DMS153 treated with DMSO at 0.1 percent for 48 hours (cell line): ENCODE measurements around the gene IFT122.
"Not testable (repeated sequence)": the region's sequence is repeated elsewhere in the genome, so short reads cannot be mapped to it uniquely, and the experiment has no call there.

Experiments
- DNase-seq: peaks from one replicate; lab custom pipeline; 2025; ENCODE audit not compliant: unreplicated experiment; lab: John Stamatoyannopoulos, UW

Gene IFT122

DNA sequence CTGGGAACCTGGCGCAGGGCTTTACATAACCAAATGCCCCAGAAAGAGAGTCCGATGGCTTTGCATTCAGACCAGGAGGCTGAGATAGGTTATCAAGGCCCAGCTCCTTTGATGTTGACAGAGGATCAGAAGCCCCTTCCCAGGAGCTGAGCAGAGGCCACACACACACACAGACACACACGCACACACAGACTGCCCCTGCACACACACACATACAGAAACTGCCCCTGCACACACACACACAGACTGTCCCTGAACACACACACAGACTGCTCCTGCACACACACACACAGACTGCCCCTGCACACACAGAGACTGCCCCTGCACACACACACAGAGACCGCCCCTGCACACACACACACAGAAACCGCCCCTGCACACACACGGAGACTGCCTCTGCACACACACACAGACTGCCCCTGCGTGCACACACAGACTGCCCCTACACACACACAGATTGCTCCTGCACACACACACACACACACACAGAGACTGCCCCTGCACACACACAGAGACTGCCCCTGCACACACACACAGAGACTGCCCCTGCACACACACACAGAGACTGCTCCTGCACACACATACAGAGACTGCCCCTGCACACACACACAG is 75.9 kb downstream of the IFT122 start:
- DNase-seq = not testable (repeated sequence)

DNA sequence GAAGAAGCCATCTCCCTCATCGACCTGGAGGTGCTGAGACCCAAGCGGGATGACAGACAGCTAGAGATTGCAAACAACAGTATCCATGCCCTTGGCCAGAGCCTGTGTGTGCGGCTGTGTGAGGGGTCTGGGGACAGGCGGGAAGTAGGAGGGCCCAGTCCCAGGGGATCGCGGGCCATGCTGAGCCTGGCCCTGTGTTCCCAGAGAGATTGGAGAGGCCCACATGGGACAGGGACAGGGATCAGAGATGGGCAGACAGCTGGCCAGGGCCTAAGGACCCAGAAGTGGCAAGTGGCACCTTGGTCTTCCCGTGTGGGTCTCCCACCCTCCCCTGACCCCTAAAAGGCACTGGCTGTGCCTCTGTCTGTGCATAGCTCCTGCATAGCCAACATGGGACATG is 77.5 kb downstream of the IFT122 start:
- no peak for DNase-seq

DNA sequence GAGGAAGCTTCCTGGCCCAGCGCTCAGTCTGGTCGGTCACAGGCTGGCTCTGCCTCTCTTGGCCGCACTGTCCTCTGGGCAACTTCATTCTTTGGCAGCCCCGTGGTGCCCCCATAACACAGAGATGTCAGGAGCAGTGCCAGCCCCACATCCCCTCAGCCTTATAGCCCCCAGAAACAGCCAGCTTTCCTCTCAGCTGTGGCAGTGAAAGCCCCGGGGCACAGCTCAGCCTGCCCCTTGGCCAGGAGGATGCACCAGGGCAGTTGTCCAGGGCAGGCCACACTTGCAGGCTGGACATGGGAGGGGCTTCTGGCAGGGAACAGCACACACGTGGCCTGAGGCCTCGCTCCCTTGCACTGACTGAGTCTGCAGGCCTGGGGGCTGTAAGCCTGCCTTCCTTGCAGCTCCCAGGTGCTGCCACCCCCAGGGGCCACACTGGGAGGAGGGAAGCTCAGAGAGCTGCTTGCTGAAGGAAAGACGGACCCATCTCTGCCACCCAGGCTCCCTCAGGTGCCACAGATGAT is 78.1 kb downstream of the IFT122 start:
- no peak for DNase-seq

DNA sequence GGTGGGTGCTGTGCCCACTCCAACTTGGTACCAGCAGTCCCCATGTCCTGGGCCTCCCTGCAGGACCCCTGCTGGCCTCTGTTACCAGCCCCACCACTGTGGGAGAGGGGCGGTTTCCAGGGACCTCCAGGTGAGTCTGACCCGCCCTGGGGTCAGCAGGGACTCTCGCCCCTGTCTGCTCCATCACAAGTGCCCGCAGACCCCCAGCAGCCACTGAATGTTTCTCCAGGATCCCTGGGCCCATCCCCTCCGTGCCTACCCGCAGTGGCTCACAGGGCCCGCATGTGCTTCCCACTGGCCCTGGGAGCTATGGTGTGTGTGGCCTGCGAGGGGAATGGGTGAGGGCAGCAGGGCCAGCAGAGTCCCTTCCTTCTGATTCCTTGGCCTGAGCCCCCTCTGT is 78.6 kb downstream of the IFT122 start:
- DNase-seq = no peak

DNA sequence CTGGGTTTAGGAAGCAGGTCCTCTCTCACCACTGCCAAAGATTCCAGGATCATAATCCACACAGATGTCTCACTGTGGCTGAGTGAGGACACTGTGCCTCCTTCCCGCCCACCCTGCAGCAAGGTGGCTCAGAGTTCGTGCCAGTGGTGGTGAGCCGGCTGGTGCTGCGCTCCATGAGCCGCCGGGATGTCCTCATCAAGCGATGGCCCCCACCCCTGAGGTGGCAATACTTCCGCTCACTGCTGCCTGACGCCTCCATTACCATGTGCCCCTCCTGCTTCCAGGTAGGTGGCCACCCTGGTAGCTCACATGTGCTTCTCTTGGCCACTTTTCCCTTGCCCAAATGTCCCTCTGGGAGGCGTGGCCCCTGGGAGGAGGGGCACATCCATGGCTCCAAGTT is 79.4 kb downstream of the IFT122 start:
- DNase-seq = no peak

DNA sequence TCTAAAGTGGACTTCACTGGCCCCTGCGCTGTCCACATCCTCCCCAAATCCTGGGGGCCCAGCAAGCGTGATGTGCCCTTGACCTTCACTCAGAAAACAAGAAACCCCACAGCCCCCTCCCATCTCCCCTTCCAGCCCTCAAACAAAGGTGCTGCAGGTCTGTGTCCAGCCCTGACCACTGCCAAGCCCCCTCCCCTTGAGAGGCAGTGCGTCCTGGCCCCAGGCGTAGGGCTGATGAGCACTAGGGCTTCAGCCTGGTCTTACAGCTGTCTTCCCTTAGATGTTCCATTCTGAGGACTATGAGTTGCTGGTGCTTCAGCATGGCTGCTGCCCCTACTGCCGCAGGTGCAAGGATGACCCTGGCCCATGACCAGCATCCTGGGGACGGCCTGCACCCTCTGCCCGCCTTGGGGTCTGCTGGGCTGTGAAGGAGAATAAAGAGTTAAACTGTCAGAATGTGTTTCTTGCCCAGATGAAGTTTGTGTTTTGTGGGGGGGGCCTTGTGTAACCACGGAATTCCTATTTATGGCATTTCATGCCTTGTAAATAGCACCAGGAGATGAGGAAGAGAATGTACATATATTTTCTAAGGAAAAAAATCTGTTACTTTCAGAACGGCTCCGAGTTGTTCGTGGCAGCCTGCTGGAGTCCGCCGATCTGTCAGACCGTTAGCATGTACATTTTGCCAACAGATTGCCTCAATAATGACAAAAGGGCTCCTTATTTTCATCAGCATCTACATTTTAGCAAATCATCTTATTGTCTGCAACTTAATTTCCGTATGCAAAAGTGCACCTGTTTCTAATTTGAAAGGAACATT is 80.1 kb downstream of the IFT122 start:
- no peak for DNase-seq

DNA sequence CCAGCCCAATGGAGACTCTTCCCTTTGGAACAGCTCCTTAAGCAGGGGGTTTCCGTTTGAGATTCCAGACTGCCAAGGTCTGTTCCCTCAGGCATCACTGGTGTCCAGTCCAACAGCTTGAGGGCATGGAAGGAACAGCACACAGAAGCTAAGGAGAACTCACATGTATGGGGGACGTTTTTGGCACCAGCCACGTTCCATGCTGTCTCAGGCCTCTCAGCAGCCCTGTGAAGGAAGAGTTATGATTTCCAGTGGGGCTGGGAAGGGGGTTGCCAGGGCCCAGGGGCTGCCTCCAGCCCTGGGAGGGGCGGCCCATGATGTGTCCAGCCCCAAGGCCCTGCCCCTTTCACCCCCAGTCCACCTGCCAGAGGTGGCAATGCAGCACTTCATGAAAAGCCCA is 80.9 kb downstream of the IFT122 start:
- no peak for DNase-seq

DNA sequence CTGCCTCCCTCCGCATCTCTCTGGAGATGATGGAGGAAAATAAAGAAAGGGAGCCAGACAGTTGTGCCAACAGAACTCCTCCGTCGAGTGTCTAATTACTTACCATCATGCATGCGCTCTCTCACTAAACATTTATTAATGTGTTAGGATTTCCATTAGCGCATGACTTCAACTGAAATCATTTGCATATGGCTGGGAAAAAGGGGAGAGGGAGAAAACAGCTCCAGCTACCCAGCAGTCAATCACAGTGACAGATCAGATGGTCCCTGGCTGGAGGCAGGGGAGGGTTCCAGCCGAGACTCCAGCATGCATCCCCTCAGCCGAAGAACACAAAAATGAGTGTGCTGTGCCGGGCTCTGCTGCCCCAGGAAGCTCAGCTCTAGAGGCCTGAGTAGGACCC is 81.6 kb downstream of the IFT122 start:
- no peak for DNase-seq

DNA sequence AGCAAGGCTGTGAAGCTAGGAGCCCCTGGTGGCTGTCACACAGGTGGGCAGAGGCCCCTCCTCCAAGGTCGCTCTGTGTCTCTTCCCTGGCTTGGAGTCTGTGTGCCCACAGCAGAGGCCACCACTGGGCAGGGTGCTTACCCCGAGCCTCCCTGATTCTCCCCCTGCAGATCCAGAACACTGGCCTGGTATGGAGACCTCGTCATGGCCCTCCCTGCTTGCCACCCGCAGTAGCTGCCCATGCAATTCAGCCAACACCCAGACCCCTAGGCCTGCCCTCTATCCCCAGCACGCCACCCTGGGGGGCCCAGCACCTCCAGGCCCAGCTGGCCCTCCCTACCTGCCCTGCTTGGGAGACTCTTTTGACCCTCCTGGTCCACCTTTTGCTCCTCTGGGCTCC is 82.9 kb downstream of the IFT122 start:
- DNase-seq = no peak

DNA sequence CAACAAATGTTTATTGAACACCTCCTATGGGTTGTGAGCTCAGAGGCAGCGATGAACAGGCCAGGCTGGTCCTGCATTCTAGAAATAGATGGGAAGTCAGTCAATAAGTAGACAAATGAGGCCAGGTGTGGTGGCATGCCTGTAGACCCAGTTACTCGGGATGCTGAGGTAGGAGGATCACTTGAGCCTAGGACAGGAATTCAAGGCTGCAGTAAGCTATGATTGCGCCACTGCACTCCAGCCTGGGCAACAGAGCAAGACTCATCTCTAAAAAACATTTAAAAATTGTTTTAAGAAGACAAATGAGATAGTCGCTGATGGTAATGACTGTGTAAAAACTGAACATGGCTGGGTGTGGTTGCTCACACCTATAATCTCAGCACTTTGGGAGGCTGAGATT is 84.1 kb downstream of the IFT122 start:
- no peak for DNase-seq

DNA sequence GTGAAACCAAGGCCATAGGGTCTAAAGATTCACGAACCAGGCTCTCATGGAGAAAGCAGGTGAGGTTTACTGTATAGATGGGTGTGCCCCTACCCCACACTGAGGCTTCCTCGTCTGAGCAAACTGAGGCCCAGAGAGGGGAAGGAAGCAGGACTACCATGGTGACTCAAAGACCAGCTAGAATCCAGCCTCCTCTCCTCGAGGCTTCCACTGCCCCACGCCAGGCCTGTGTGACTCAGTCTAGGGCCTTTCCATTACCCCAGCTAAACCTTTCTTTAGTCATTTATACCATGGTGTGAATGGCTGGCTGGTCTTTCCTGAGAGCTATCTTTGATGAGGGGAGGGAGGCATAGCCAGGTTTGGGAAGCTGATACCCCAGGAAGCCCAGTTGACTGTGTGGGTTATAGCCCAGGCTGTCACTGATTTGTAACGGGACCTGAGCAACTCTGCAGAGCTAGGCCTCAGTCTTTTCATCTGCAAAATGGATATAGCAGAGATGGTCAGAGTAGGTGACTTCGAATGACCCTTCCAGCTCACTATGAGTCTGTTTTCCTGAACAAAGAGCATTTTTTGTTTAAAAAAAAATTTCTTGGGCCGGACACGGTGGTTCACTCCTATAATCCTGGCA is 85.4 kb downstream of the IFT122 start:
- no peak for DNase-seq

DNA sequence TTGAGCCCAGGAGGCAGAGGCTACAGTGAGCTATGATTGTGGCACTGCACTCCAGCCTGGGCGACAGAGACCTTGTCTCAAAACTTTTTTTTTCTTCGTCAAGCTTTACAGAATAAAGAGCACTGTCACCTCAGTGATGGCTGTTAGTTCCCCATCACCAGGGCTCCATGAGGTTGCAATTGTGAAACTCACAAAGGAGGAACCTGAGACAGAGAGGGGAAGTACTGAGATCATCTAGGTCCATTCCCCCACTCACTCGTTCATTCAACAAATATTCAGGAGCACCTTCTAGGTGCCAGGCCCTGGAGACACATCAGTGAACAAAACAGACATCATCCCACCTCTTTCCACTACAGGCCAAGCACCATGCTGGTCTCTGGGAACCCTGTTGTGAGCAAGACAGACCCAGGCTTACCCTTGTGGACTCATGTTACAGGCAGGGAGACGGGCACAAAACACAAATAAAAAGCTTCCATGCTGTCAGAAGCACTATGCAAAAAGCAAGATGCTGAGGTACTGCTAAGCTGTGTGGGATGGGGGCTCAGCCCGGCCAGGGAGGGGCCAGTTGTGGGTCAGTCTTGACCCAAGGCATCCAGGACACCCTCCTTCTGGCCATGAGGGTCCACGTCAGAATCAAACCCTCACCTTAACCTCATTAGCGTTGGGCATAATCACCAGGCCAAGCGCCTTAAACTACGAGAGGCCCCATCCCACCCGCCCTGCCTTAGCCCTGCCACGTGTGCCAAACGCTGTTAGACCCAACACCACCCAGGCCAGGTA is 86.3 kb downstream of the IFT122 start:
- DNase-seq = no peak

DNA sequence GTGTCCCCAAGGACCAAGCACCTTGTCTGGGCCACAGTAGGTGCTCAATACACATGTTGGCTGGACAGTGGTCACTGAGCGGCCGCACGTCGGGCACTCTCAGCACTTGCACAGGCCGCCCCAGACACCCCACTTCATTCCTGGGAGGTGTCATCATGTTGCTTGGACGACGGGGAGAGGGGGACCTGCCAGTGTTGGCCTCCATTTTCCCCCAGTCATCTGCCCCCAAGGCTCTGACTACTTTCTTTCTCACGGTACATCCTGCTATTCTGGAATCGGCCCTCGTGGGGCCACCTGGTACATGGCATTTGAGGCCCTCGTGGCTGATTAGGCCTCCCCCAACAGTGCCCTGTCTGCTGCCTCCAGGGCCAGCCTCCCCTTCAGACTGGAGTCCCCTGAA is 87.2 kb downstream of the IFT122 start:
- DNase-seq = no peak

DNA sequence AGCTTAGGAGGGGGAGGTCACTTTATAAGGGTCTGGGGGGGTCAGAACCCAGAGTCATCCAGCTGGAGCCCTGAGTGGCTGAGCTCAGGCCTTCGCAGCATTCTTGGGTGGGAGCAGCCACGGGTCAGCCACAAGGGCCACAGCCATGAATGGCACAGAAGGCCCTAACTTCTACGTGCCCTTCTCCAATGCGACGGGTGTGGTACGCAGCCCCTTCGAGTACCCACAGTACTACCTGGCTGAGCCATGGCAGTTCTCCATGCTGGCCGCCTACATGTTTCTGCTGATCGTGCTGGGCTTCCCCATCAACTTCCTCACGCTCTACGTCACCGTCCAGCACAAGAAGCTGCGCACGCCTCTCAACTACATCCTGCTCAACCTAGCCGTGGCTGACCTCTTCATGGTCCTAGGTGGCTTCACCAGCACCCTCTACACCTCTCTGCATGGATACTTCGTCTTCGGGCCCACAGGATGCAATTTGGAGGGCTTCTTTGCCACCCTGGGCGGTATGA is 88.6 kb downstream of the IFT122 start, which contains the start of gene RHO:
RHO (plus strand) TSS at position 51 of the 512 bp plus-strand sequence; CDS start at position 146, 95 bp downstream.
- DNase-seq = no peak

DNA sequence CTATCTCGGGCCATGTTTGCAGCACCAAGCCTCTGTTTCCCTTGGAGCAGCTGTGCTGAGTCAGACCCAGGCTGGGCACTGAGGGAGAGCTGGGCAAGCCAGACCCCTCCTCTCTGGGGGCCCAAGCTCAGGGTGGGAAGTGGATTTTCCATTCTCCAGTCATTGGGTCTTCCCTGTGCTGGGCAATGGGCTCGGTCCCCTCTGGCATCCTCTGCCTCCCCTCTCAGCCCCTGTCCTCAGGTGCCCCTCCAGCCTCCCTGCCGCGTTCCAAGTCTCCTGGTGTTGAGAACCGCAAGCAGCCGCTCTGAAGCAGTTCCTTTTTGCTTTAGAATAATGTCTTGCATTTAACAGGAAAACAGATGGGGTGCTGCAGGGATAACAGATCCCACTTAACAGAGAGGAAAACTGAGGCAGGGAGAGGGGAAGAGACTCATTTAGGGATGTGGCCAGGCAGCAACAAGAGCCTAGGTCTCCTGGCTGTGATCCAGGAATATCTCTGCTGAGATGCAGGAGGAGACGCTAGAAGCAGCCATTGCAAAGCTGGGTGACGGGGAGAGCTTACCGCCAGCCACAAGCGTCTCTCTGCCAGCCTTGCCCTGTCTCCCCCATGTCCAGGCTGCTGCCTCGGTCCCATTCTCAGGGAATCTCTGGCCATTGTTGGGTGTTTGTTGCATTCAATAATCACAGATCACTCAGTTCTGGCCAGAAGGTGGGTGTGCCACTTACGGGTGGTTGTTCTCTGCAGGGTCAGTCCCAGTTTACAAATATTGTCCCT is 89.6 kb downstream of the IFT122 start:
- no peak for DNase-seq

DNA sequence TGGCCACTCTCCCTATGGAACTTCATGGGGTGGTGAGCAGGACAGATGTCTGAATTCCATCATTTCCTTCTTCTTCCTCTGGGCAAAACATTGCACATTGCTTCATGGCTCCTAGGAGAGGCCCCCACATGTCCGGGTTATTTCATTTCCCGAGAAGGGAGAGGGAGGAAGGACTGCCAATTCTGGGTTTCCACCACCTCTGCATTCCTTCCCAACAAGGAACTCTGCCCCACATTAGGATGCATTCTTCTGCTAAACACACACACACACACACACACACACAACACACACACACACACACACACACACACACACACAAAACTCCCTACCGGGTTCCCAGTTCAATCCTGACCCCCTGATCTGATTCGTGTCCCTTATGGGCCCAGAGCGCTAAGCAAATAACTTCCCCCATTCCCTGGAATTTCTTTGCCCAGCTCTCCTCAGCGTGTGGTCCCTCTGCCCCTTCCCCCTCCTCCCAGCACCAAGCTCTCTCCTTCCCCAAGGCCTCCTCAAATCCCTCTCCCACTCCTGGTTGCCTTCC is 90.3 kb downstream of the IFT122 start:
- no peak for DNase-seq

DNA sequence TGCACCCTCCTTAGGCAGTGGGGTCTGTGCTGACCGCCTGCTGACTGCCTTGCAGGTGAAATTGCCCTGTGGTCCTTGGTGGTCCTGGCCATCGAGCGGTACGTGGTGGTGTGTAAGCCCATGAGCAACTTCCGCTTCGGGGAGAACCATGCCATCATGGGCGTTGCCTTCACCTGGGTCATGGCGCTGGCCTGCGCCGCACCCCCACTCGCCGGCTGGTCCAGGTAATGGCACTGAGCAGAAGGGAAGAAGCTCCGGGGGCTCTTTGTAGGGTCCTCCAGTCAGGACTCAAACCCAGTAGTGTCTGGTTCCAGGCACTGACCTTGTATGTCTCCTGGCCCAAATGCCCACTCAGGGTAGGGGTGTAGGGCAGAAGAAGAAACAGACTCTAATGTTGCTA is 90.8 kb downstream of the IFT122 start:
- DNase-seq = no peak

DNA sequence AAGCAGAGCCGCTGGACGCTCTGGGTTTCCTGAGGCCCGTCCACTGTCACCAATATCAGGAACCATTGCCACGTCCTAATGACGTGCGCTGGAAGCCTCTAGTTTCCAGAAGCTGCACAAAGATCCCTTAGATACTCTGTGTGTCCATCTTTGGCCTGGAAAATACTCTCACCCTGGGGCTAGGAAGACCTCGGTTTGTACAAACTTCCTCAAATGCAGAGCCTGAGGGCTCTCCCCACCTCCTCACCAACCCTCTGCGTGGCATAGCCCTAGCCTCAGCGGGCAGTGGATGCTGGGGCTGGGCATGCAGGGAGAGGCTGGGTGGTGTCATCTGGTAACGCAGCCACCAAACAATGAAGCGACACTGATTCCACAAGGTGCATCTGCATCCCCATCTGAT is 91.7 kb downstream of the IFT122 start:
- DNase-seq = no peak

DNA sequence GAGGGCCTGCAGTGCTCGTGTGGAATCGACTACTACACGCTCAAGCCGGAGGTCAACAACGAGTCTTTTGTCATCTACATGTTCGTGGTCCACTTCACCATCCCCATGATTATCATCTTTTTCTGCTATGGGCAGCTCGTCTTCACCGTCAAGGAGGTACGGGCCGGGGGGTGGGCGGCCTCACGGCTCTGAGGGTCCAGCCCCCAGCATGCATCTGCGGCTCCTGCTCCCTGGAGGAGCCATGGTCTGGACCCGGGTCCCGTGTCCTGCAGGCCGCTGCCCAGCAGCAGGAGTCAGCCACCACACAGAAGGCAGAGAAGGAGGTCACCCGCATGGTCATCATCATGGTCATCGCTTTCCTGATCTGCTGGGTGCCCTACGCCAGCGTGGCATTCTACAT is 92.2 kb downstream of the IFT122 start:
- DNase-seq = no peak

DNA sequence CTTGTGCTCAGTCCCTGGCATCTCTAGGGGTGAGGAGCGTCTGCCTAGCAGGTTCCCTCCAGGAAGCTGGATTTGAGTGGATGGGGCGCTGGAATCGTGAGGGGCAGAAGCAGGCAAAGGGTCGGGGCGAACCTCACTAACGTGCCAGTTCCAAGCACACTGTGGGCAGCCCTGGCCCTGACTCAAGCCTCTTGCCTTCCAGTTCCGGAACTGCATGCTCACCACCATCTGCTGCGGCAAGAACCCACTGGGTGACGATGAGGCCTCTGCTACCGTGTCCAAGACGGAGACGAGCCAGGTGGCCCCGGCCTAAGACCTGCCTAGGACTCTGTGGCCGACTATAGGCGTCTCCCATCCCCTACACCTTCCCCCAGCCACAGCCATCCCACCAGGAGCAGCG is 93.4 kb downstream of the IFT122 start:
- no peak for DNase-seq
